MM.1S (cell line): ENCODE results near the gene ZNF778.

ENCODE experiments used
- DNase-seq: peaks from one replicate; pipeline ENCODE4 v3.0.0-alpha.2; 2015
- H2AFZ ChIP-seq: fragments of 300-600 bp; sonication (generic); 2 replicates; pipeline ENCODE4 v1.6.0; 2016; ENCODE audit warnings: antibody characterized with exemption, low read length
- H3F3A ChIP-seq: fragments of 300-600 bp; sonication (generic); 2 replicates; pipeline ENCODE4 v1.6.1; 2016; ENCODE audit warnings: mild to moderate bottlenecking, antibody characterized with exemption, low read length, moderate library complexity, mixed read lengths; ENCODE audit not compliant: insufficient read depth
- H3K27ac ChIP-seq: fragments of 300-600 bp; sonication (generic); 2 replicates; pipeline ENCODE4 v1.5.1; 2016; ENCODE audit warnings: mild to moderate bottlenecking, low read length
- H3K27me3 ChIP-seq: fragments of 300-600 bp; sonication (generic); replicated peaks from 2 replicates; pipeline ENCODE4 v1.6.0; 2016; ENCODE audit warnings: low read length; ENCODE audit not compliant: insufficient read depth
- H3K36me3 ChIP-seq: fragments of 300-600 bp; sonication (generic); replicated peaks from 2 replicates; pipeline ENCODE4 v1.6.1; 2016; ENCODE audit warnings: mild to moderate bottlenecking, low read length, mixed read lengths; ENCODE audit not compliant: insufficient read depth
- H3K4me1 ChIP-seq: fragments of 300-600 bp; sonication (generic); 2 replicates; pipeline ENCODE4 v1.6.1; 2016; ENCODE audit warnings: low read length, mixed read lengths
- H3K4me2 ChIP-seq: fragments of 300-600 bp; sonication (generic); 2 replicates; pipeline ENCODE4 v1.6.0; 2016; ENCODE audit warnings: low read depth, low read length
- H3K4me3 ChIP-seq: fragments of 300-600 bp; sonication (generic); 2 replicates; pipeline ENCODE4 v1.5.1; 2016; ENCODE audit warnings: low read length, mixed read lengths
- H3K79me2 ChIP-seq: fragments of 300-600 bp; sonication (generic); 2 replicates; pipeline ENCODE4 v1.6.1; 2016; ENCODE audit warnings: mixed run types, low read length, mixed read lengths
- H3K9ac ChIP-seq: fragments of 300-600 bp; sonication (generic); 2 replicates; pipeline ENCODE4 v1.6.1; 2016; ENCODE audit warnings: low read length, mixed read lengths
- H3K9me2 ChIP-seq: fragments of 300-600 bp; sonication (generic); replicated peaks from 2 replicates; pipeline ENCODE4 v1.6.1; 2016; ENCODE audit warnings: mild to moderate bottlenecking, low read length, mixed read lengths; ENCODE audit not compliant: insufficient read depth
- H3K9me3 ChIP-seq: fragments of 300-600 bp; sonication (generic); replicated peaks from 2 replicates; pipeline ENCODE4 v1.6.1; 2016; ENCODE audit warnings: mild to moderate bottlenecking, low read length, mixed read lengths; ENCODE audit not compliant: insufficient read depth
- H4K20me1 ChIP-seq: fragments of 300-600 bp; sonication (generic); 2 replicates; pipeline ENCODE4 v1.6.1; 2016; ENCODE audit warnings: mild to moderate bottlenecking, low read length, moderate library complexity, mixed read lengths; ENCODE audit not compliant: insufficient read depth
- EZH2 ChIP-seq: fragments of 300-600 bp; sonication (generic); optimal IDR thresholded peaks from 2 replicates; pipeline ENCODE3; 2017; ENCODE audit warnings: low read depth, mild to moderate bottlenecking, antibody characterized with exemption, low read length, mixed read lengths
- EZH2phosphoT487 ChIP-seq: fragments of 300-600 bp; sonication (generic); IDR thresholded peaks from 2 replicates; pipeline ENCODE4 v1.6.1; 2018; ENCODE audit warnings: antibody characterized with exemption, low read length
- TF ChIP-seq, protein P1 (sequence below): fragments of 300-600 bp; sonication (generic); IDR thresholded peaks from 2 replicates; pipeline ENCODE4 v1.5.1; 2016; ENCODE audit warnings: antibody characterized with exemption, low read length, mixed read lengths

Gene ZNF778

DNA sequence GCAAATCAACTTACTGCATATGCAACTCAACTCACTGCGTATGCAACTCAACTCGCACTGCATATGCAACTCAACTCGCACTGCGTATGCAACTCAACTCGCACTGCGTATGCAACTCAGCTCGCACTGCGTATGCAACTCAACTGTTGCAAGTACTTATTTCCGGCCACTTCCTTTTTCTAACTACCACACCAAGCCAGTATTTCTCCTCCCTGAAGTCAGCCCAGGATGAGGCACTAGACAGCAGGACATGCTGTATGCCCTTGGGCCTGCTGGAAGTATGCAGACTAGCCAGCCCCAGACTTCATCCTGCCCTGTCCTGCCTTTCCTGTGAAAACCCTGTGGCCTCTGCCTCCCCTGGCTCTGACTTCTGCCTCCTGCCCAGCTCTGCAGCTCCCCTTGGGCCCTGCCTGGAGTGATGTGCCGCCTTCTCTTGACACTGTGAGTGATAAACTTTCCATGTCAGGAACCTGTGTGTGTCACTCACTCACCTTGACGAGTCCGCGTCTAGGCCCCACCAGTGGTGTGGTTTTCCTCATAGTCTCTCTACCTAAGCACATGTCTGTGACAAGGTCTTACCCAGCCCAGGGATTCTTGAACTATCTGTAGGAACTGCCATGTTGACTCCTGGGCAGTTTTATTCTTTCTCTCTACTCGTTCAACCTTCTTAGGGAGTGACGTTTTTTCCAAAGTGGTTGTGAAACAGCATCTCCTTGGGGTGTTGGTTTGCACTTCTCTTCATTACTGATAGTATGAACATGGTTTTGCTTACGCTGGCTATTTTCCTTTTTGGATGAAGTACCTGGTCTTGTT lies 16.4 kb downstream of the ZNF778 start:
- DNase-seq, result no peak
- Histone ChIP-seq H3F3A (no peaks in the 10 kb centered on the region), H3K9me3 (no peaks in the 10 kb centered on the region), H3K9ac (no peak overlapping the region), H3K4me1 (no peaks in the 10 kb centered on the region), H3K27me3 (no peaks in the 10 kb centered on the region), H3K79me2 (no peaks in the 10 kb centered on the region), H4K20me1 (no peaks in the 10 kb centered on the region), H3K36me3 (no peaks in the 10 kb centered on the region), H3K9me2 (no peaks in the 10 kb centered on the region), H3K4me2 (no peak overlapping the region), H2AFZ (no peak overlapping the region), H3K4me3 (no peak overlapping the region), H3K27ac (no peak overlapping the region)
- TF ChIP-seq, protein P1, sequence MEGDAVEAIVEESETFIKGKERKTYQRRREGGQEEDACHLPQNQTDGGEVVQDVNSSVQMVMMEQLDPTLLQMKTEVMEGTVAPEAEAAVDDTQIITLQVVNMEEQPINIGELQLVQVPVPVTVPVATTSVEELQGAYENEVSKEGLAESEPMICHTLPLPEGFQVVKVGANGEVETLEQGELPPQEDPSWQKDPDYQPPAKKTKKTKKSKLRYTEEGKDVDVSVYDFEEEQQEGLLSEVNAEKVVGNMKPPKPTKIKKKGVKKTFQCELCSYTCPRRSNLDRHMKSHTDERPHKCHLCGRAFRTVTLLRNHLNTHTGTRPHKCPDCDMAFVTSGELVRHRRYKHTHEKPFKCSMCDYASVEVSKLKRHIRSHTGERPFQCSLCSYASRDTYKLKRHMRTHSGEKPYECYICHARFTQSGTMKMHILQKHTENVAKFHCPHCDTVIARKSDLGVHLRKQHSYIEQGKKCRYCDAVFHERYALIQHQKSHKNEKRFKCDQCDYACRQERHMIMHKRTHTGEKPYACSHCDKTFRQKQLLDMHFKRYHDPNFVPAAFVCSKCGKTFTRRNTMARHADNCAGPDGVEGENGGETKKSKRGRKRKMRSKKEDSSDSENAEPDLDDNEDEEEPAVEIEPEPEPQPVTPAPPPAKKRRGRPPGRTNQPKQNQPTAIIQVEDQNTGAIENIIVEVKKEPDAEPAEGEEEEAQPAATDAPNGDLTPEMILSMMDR, result no peak
- no peak for TF ChIP-seq EZH2phosphoT487
- TF ChIP-seq EZH2, result no peak

DNA sequence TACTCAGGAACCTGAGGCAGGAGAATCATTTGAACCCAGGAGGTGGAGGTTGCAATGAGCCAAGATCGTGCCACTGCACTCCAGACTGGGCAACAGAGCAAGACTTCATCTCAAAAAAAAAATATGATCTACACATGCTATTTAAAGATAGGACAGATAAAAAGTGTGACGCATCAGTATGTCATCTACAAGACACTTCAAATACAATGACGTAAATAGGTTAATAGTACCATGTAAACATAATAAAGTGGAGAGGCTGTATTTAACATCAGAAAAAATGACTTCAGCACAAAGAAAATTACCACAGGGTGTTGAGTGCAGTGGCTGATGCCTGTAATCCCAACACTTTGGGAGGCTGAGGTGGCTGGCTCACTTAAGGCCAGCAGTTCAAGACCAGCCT lies 20.2 kb downstream of the ZNF778 start:
- no peaks in the 10 kb centered on the region for H3K9me2 ChIP-seq
- no peaks in the 10 kb centered on the region for H4K20me1 ChIP-seq
- no peaks in the 10 kb centered on the region for H3K36me3 ChIP-seq
- H2AFZ ChIP-seq, result no peak overlapping the region
- no peaks in the 10 kb centered on the region for H3K9me3 ChIP-seq
- H3K27me3 ChIP-seq, result no peaks in the 10 kb centered on the region
- no peak for DNase-seq
- H3K27ac ChIP-seq, result no peak overlapping the region
- H3K4me1 ChIP-seq, result no peaks in the 10 kb centered on the region
- H3F3A ChIP-seq, result no peaks in the 10 kb centered on the region
- H3K9ac ChIP-seq, result no peak overlapping the region
- H3K4me3 ChIP-seq, result no peak overlapping the region
- H3K4me2 ChIP-seq, result no peak overlapping the region
- H3K79me2 ChIP-seq, result no peaks in the 10 kb centered on the region
- no peak for TF ChIP-seq EZH2
- TF ChIP-seq, protein P1, result no peak
- no peak for TF ChIP-seq EZH2phosphoT487

DNA sequence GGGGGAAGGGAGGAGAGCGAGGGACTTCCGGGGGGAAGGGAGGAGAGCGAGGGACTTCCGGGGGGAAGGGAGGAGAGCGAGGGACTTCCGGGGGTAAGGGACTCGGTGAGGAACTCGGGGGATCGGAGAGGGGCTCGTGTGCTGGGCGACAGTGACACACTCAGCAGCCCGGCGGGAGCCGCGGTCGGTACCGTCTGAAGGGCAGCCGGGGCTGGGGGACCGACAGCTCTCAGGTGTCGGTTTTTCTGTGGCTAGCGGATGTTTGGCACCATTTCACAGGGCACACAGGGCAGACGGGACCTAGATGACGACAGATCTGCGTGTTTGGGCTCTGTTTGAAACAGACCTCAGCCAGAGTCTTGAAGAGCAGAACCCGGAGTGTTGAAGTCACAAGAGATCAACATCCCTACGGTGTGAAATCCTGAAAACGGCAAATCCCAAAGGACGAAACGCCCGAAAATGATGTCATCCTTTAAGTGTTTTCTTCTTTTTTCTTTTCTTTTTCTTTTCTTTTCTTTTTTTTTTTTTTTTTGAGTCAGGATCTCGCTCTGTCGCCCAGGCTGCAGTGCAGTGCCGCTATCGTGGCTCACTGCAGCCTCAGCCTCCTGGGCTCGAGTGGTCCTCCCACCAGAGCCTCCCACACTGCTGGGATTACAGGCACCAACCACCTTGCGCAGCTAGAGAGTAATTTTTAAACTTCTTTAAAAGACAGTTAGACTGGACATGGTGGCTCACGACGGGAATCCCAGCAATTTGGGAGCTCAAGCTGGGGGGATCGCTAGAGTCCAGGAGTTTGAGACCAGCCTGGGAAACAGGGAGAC lies 23.9 kb downstream of the ZNF778 start:
- no peaks in the 10 kb centered on the region for H4K20me1 ChIP-seq
- DNase-seq, result peak; percentile 56
- H3K27me3 ChIP-seq, result no peaks in the 10 kb centered on the region
- H3K9me3 ChIP-seq, result no peaks in the 10 kb centered on the region
- no peaks in the 10 kb centered on the region for H3F3A ChIP-seq
- H3K36me3 ChIP-seq, result no peaks in the 10 kb centered on the region
- no peaks in the 10 kb centered on the region for H3K4me1 ChIP-seq
- no peaks in the 10 kb centered on the region for H3K79me2 ChIP-seq
- peak overlapping the region; percentile 64; the same call in 1 of the 2 replicates for H3K9ac ChIP-seq
- H3K9me2 ChIP-seq, result no peaks in the 10 kb centered on the region
- peak overlapping the region; percentile 54 for H3K4me2 ChIP-seq
- H3K4me3 ChIP-seq, result peak overlapping the region; percentile 65
- H3K27ac ChIP-seq, result peak overlapping the region; percentile 78; the same call in 1 of the 2 replicates
- H2AFZ ChIP-seq, result peak overlapping the region; percentile 77
- TF ChIP-seq, protein P1, result no peak
- TF ChIP-seq EZH2phosphoT487 (no peak), EZH2 (no peak)
